ENCODE results near the gene ESCO1. TPM values are rescaled to one million over a fixed set of nuclear protein-coding genes. Genes with fewer than 3 reads are reported as not detected.
"Not testable (repeated sequence)": the region's sequence is repeated elsewhere in the genome, so short reads cannot be mapped to it uniquely, and the experiment has no call there.

ESCO1 gene
- total RNA-seq, 1 donor from 2014 or later = 28.9 TPM

DNA sequence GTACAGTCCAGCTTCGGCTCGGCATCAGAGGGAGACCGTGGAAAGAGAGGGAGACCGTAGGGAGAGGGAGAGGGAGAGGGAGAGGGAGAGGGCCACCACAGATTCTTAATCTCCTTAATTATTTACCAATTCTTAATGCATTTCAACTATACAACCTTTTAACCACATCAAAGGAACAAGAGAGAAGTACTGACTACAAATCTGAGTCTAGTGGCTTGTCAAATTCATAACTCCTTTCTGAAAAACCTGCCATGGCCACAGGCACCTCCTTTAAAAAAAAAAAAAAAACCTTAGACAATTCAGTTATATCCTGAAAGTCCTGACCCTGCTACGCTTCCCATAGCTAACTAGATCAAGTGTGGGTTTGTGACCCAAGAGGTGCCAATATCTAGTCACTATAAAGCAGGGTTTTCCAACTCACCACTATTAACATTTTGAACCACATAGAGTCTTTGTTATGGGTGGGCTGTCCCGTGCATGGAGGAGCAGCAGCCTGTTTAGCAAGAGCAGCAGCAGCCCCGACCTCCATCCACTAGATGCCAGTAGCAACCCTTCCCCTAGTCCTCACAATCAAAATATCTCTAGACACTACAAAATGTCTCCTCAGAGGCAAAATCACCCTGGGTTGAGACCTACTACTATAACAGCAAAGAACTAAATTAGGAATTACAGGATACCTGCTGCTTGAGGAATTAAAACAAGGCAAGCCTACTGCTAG is 6.8 kb downstream of the ESCO1 start:
- DNase-seq (ENCODE audit: low spot score) = no peak

DNA sequence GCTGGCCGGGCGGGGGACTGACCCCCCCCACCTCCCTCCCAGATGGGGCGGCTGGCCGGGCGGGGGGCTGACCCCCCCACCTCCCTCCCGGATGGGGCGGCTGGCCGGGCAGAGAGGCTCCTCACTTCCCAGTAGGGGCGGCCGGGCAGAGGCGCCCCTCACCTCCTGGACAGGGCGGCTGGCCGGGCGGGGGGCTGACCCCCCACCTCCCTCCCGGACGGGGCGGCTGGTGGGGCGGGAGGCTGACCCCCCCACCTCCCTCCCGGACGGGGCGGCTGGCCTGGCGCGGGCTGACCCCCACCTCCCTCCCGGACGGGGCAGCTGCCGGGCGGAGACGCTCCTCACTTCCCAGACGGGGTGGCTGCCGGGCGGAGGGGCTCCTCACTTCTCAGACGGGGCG is 8.1 kb downstream of the ESCO1 start:
- DNase-seq (ENCODE audit: low spot score) = not testable (repeated sequence)

DNA sequence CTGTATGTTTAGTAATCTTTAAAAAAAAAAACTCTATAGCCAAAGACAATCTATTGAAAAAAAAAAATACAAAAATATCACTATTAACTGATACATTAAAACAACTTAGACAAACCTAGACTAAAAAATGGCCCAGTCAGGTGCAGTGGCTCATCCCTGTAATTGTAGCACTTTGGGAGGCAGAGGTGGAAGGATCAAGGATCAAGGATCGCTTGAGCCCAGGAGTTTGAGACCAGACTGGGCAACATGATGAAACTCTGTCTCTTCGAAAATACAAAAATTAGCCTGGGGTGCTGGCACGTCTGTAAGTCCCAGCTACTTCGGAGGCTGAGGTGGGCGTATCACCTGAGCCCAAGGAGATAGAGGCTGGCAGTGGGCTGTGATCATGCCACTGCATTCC is 16.1 kb downstream of the ESCO1 start:
- no peak for DNase-seq (ENCODE audit: low spot score)

DNA sequence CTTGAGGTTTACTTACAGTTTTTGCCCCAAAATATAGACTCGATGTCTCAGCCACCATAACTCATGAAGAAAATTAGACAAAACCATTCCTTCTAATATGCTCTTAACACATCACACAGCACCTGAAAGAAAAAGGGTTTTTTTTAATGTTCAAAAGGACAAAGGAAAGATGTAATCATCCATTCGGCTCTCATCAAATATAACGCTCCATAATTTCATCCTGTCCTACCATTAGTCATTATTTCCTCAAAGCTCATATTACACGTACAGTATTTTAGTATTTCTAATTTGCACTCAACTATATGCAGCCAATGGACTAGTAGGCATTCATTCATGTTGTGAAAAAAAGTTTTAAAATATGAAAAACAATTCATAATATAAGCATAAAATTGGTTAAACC is 24.8 kb downstream of the ESCO1 start:
- DNase-seq (ENCODE audit: low spot score) = no peak

DNA sequence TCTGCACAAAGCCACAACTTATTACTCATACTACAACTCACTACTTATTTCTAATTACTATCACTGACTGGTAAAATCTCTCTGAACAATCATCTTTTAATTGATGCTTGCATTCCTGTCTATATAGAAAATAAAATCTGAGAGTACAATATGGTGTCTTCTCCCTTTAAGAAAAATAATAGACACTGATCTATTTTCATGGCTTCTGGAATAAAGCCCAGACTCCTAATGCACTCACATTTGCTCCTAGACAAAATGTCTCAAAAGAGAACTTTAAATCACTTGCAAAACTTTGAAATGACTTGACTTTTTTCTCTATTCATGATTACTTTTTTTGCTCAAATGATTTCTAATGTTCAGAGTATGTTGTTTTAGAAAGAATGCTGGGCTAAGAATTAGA is 28.7 kb downstream of the ESCO1 start:
- DNase-seq (ENCODE audit: low spot score) = no peak

DNA sequence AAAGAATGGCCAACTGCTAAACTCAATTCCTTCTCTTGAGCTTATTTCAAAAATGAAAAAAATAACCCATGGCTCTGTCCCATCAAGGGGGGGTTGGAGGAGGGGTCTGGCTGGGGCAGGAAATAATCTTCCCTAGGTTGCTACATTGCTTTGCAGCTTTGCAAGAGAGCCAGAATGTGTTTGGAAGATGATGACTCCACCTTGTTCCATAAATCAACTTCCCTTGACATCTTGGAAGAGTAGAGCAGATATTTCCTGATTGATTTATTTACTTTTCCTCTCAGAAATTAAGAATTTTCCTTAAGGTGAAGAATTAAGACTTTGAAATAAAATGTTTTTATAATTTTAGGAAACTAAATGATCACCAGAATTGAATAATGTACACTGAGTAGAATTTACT is 41.3 kb downstream of the ESCO1 start:
- no peak for DNase-seq (ENCODE audit: low spot score)

DNA sequence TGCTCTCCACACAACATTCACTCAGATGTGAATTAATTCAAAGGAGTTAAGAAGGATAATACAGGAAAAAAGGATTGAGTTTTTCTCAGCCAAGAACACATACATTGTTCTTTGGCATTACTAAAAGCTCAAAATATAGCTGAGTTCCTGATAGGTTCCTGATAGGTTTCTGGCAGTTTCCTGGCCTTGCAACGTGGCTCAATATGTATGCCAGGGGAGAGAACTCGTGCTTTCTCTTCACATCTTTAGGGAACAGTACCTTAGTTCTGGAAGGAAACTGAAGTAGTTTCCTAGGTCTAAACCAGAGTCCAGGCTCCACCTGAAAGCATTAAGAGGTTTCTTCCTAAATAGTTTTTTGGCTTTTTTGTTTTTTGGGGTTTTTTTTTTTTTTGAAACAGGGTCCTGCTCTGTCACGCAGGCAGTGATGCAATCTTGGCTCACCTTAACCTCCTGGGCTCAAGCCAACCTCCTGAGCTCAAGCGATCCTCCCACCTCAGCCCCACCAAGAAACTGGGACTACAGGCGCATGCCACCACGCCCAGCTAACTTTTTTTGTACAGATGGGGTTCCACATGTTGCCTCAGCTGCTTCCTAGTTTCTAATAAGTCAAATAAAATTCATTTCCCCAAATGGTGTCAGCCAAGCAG is 42.8 kb downstream of the ESCO1 start:
- no peak for DNase-seq (ENCODE audit: low spot score)

DNA sequence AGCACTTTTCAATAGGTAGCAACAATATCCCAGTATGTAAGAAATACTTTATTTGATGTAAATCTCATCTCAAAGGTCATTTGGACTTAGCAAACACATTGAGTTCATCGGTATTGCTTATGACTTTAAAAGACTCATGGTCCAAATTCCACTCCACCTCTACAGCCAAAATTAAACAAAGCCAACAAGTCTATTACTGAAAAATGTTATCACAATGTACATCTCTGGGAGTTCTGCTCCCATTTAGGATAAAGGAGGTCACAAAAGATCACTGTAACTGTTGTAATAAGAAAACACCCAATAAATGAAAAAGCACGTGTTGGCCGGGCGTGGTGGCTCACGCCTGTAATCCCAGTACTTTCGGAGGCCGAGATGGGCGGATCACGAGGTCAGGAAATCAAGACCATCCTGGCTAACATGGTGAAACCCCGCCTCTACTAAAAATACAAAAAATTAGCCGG is 50.0 kb downstream of the ESCO1 start:
- no peak for DNase-seq (ENCODE audit: low spot score)

DNA sequence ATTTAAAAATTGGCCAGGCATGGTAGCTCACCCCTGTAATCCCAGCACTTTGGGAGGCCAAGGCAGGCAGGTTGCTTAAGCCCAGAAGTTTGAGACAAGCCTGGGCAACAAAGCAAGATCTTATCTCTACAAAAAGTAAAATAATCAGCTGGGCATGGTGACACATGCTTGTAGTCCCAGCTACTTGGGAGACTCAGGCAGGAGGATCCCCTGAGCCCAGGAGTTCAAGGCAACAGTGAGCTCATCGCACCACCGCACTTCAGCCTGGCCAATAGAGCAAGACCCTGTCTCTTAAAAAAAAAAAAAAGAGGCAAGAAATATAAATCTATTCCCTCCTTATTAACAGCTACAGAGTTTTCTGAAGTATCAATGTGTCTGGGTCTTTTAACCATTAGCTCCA is 51.9 kb downstream of the ESCO1 start:
- no peak for DNase-seq (ENCODE audit: low spot score)

DNA sequence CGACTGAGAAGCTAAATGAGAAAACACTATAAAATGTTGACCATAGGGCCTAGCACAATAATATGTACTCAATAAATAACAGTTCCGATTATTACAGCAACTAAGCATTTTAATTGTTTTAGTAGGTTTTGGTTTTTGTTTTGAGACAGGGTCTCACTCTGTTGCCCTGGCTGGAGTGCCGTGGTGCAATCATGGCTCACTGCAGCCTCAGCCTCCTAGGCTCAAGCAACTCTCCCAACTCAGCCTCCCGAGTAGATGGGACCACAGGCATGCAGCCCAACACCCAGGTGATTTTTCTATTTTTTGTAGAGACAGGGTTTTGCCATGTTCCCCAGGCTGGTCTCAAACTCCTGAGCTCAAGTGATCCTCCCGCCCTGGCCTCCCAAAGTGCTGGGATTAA is 54.1 kb downstream of the ESCO1 start:
- no peak for DNase-seq (ENCODE audit: low spot score)

DNA sequence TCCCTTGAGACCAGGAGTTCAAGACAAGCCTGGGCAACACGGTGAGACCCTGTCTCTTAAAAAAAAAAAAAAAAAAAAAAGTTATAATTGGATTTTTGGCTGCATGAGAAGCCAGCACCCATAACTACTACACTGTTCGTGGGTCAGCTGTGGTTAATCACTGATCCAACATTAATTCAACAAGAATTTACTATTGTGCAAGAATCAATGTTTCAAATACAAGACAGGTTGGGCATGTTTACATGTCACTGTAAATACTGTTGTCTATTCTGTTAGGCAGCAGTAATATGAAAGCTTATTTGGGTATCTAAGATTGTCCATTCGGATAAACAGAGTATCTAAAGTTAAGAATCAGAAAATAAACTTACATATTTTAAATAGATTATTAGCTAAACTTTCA is 62.3 kb downstream of the ESCO1 start:
- no peak for DNase-seq (ENCODE audit: low spot score)

DNA sequence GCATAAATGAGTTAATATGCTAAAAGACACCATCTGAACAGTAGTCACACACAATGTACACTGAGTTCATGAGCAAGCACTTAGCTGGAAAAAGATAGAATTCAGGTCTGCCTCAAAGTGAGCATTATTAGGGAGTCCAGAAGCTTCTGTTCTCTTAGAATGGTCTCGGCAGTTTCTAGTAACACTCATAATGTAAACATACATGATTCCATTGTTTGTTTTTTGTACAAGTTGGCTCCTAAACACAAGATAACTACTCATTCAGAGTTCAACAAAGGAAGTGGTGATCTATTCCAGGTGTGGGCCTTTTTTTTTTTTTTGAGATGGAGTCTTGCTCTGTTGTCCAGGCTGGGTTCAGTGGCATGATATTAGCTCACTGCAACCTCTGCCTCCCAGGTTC is 66.2 kb downstream of the ESCO1 start:
- DNase-seq (ENCODE audit: low spot score) = no peak

DNA sequence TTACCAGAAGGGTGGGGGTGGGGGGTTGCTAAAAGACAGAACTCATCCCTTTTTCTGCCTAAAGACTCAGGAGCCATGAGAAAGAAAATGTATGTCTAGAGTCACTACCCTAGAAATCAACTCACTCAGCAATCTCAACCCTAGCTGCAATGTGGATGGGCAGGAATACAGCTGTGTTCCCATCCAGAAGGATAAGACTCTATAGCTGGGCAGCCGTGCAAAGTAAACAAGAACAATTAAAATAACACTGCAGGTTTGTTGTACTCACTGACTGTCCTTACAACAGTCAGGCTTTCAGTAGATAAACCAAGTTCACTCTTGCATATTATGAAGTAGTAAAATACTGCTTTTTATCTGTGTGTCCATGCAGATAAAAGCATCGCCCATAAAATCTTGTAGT is 74.0 kb downstream of the ESCO1 start:
- DNase-seq (ENCODE audit: low spot score) = no peak

DNA sequence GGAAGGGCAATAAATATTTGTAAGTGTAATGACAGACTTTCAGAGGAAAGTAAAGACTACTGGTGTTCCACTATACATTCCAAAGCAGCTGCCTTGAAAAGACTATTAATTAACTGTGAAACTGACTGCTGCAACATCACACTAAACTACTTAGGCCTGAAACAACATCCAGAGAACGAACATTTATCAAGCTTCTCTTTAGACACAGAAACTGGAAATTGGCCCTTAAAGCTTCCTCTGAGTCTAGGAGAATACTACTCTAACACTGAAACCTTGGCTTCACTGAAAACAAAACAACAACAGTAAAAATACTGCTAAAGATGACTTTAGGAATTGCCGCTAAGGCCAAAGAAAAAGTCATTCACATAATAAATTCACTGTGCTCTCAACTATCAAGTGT is 74.6 kb downstream of the ESCO1 start:
- DNase-seq (ENCODE audit: low spot score) = no peak

DNA sequence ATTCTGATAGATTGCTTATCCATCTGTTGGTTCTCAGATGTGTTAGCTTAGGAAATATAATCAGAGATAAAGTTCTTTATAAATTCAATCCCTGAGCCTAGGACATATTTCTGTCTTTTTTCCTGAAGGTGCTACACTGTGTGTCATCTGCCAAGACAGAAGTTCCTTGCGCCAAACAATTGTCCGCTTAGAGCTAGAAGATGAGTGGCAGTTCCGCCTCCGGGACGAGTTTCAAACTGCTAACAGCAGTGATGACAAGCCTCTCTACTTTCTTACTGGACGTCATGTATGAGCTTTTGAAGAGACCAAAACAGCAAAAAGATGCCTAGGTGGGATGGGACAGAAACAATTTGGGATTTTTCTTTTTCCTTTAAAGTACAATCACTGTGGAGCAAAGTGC is 78.0 kb downstream of the ESCO1 start:
- no peak for DNase-seq (ENCODE audit: low spot score)

DNA sequence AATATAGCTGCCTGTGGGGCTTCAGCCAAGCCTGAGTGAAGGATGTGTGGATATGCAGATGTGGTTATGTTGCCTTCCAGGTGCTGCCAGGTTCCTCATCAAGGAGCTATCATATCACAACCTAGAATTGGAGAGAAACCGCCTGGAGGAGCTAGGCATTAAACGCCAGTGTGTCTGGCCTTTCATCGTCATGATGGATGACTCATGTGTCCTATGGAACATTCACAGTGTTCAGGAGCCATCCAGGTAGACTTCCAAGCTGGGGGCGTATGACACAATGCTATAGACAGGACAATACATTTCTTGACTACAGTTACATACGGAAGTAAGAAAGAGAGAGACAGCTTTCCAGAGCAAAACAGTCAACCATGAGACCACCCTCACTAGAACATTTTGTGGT is 86.8 kb downstream of the ESCO1 start:
- no peak for DNase-seq (ENCODE audit: low spot score)

DNA sequence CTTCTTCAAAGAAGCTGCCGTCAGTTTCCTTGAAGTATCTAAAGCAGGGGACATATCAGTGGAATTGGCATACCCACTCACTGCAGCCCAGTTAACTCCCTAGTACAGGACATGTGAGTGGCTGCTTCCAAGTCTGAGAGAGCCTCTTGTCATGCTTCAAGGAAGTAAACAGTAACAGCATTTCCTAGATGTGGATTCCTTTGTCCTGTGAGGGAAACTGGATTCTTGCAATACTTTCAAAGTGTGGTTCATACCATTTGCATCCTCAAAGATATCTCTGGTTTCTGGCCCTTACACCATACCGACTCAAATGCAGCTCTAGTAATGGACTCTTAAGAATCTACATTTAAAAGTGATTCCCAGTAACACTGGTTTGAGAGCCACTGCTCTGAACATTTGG is 87.2 kb downstream of the ESCO1 start:
- no peak for DNase-seq (ENCODE audit: low spot score)

DNA sequence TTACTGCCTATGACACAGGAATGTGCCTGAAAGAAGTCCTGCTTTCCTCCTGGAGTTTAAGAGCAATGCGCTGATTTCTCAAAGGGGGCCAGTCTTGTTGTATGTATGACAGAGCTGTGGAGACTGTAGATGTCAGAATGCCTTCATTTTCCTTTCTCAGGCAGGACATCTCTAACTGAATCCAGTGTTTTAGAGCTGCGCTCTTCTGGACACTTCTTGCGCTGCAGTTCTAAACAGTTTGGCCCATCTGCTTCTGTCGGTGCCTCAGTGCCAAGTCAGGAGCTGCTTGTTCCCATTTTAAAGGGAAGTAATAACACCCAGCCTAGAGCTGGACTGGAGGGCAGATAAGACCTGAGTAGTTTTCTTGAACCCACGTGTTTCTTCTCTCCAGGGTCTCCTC is 91.4 kb downstream of the ESCO1 start:
- DNase-seq (ENCODE audit: low spot score) = peak; percentile 10

DNA sequence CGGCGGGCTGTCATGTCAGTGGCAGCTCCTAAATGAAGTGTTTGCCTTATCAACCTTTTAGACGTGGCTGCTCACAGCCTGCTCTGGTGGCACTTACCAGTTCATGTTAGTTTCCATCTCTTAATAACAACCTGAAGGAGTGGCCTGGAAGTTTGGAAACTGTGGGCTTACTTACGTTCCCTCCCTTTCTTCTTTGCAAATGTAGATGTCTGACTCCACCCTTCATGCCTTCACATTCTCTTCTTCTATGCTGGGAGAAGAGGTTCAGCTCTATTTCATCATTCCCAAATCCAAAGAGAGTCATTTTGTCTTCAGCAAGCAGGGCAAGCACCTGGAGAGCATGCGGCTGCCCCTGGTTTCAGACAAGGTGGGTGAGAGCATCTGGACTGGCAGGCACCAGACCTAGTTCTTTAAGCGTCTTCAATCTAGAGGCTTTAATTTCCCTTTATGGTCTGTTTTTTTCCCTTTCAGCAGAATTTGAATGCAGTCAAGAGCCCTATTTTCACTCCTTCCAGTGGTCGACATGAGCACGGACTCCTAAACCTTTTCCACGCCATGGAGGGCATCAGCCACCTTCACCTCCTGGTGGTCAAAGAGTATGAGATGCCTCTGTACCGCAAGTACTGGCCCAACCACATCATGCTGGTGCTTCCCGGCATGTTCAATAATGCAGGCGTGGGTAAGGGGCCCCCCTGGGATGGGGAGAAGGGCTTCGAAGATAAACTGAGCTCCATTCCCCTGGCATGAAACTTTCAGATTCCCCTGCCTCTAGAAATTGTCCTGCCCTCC is 92.4 kb downstream of the ESCO1 start:
- DNase-seq (ENCODE audit: low spot score) = no peak

DNA sequence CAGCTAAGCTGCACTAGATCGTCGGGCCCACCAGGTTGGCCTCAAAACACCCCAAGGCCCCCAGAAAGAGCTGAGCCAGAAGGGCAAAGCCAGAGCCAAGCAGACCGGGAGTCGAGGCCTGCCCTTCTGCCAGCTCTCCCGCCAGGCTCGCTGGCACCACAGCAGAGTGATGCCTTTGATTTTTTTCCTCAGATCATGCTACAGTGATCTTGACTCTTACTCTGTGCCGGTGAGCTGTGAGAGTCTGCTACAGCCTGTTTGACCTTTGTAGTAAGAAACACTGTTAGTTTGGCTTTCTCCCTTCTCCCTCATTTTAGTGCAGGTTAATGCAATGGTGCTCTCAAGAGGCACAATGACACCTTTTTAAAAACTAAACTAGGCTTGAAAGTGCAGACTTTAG is 97.8 kb downstream of the ESCO1 start:
- DNase-seq (ENCODE audit: low spot score) = no peak

DNA sequence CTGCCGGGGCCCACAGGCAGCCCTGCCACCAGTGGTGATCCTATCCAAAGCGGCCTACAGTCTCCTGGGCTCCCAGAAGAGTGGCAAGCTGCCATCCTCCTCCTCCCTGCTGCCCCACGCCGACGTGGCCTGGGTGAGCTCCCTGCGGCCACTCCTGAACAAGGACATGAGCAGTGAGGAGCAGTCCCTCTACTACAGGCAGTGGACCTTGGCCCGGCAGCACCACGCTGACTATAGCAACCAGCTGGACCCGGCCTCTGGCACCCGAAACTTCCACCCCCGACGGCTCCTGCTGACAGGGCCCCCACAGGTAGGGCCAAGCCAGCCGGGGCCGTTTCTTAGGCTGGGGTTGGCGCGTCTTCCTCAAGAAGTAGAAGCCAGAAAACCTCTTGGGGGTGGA is 100.5 kb downstream of the ESCO1 start:
- no peak for DNase-seq (ENCODE audit: low spot score)

DNA sequence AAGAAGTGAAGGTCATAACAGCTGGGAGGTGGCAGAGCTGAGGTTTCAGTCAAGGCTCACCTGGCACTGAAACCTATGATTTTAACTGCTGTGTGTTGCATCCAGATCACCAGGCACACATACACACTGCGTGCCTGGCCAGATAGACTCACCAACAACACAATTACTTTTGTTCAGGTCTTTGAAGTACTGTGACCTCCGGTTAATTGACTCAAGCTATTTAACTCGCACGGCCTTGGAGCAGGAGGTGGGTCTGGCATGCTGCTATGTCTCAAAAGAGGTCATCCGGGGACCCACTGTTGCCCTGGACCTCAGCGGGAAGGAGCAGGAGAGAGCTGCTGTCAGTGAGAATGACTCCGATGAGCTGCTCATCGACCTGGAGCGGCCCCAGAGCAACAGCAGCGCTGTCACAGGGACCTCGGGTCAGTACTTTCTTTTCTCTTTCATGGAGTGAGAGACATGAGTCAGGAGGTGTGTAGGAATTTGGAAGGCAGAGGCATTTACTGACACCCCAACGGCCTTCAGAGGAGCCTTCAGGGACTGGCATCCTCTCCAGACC is 104.1 kb downstream of the ESCO1 start:
- DNase-seq (ENCODE audit: low spot score) = no peak

DNA sequence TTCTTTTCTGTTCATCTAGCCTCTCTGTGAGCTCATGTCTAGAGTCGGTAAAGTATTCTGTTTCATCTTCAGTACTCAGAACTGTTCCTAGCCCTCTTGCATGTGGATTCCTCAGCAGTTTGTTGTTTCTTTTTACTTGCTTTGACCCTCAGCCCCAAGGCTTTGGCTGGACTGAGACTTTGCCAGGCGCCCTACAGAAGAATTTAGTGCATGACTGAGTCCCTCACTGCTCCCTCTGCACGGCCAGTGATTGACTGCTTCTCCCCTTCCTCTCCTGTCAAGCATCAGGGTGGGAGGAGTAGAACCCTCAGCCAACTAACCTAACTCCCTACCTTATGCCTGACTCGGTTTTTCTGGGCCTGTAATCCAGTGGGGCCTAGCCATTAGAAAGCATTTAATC is 109.8 kb downstream of the ESCO1 start:
- no peak for DNase-seq (ENCODE audit: low spot score)

Measured in umbilical cord (tissue), 2 donors.